SK-N-DZ (cell line): Measurements from ENCODE around the gene PRR14L.
"Not testable (repeated sequence)": the region's sequence is repeated elsewhere in the genome, so short reads cannot be mapped to it uniquely, and the experiment has no call there.

ENCODE experiments used
- DNase-seq: peaks from one replicate; pipeline ENCODE4 v3.0.0-alpha.2; 2015; ENCODE audit warnings: low spot score

The PRR14L gene

DNA sequence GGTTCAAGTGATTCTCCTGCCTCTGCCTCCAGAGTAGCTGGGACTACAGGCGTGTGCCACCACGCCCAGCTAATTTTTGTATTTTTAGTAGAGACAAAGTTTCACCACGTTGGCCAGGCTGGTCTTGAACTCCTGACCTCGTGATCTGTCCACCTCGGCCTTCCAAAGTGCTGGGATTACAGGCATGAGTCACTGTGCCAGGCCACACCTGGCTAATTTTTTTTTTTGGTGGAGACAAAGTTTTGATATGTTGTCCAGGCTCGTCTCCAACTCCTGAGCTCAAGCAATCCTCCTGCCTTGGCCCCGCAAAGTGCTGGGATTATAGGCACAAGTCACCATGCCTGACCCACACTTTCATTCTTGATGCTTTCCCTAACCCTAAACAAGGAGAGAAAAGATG, 9.6 kb downstream of the PRR14L start:
- not testable (repeated sequence) for DNase-seq

DNA sequence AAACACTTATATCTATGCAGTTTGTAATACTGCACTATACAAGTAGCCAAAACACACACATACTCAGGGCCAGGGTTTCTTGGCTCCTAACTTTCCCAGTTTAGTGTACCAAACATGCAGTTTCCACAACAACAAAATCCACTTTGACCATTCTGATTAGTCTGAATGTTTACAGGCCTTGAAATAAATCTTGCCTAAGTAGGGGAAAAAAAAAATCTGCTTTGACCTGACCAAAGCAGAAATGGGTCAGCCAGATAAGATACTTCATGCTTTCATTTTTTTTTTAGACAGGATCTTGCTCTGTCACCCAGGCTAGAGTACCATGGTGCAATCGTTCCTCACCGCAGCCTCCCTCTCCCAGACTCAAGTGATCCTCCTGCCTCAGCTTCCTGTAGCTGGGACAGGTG, 10.1 kb downstream of the PRR14L start:
- DNase-seq = no peak

- no peak for DNase-seq
Measured at GRCh38 chr22:31738566-31738965, 11.4 kb downstream of the PRR14L start.

GRCh38 chr22:31737932-31738331, 12.0 kb downstream of the PRR14L start:
- no peak for DNase-seq

- no peak for DNase-seq
Measured at GRCh38 chr22:31736458-31736857, 13.5 kb downstream of the PRR14L start.

GRCh38 chr22:31734512-31734911, 15.4 kb downstream of the PRR14L start:
- DNase-seq = no peak

- no peak for DNase-seq
Measured at GRCh38 chr22:31733580-31734079, 16.3 kb downstream of the PRR14L start.

DNA sequence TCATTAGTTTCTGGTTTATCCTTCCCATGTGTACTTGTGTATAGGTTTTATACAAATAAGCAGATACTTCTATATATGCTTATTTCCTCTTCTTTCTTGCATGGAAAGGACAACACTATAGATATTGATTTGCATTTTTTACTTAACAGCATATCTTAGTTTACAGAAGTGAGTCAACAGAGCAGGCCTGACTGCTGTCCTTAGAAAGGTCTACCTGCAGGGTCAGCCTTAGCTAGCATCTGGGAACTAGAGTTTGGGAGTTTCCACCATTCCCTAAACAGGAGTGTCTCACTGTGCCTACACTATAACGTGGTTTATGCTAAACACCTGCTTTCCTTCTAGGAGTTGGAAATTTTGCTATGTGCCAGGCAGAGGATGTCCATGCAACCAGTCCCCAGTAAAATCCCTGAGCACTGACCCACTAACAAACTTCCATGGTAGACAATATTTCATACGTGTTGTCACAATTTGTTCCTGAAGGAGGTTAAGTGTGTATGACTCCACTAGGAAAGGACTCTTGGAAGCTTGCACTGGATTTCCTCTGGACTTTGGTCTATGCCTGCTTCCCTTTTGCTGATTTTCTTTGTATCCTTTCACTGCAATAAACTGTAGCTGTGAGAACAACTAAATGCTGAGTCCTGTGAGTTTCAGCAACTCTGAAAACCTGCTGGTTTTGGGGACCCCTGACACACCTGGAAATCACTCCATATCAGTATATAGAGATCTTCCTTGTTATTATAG, 17.7 kb downstream of the PRR14L start:
- DNase-seq = no peak

DNA sequence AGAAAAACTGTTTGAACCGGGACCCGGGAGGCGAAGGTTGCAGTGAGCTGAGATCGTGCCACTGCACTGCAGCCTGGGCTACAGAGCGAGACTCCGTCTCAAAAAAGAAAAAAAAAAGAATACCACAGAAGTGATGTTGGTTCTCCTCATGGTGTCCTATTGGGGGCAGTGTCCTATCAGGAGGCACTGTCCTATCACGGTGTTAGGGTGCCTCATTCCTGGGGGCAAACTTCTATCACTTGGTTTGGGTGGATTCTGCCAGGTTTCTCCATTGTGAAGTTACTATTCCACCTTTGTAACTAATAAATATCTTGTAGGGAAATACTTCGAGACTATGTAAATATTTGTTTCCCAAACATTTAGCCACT, 19.6 kb downstream of the PRR14L start:
- DNase-seq = no peak

- no peak for DNase-seq
Measured at GRCh38 chr22:31728857-31729256, 21.1 kb downstream of the PRR14L start.

DNA sequence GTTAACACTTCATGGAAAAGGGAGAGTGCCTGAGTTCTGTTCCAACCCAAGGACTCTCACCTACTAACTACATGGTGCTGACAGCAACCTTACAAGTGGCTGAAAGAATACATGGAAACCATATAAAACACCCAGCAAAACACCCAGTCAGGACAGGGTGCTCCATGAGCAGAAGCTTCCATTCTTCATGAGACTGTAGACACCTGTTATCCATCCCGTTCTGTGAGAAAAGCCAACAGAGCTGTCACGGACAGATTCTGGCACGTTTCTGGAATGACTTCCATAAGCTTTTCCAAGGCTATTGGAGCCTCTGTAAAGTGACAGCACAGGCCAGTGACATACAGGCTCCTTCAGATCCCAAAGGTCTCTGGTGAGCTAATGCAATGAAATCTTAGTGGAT, 23.2 kb downstream of the PRR14L start:
- DNase-seq = no peak

GRCh38 chr22:31723723-31724122, 26.2 kb downstream of the PRR14L start:
- DNase-seq = no peak

GRCh38 chr22:31719850-31720471, 30.0 kb downstream of the PRR14L start:
- no peak for DNase-seq

DNA sequence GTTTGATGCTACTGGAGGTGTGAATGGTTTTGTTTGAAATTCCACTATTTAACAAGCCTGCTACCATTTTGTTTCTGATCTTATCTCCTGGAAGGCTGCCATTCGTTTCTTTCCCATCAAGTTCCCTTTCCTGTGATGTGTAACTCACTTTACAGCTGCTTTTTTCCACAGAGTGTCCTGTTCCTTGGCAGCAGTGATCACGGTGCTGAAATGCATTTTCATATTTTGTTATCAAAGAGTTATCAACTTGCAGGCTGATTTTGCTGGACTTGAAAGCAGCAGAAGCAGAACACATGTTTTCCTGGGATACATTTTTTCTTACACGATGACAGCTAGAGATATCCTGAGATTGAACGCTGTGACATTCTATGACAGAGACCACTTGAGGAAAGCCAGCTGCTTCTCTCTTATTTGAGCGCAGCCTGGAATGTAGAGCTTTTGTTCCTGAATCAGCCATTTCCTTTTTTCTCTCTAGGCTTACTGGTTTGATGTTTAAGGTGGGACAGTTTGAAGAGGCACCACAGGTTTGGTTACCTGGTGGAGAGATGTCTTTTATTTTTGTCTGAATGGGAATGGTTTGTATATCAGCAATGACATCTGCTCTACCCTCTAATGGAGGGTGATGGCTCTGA, 34.7 kb downstream of the PRR14L start:
- DNase-seq = peak; percentile 78

GRCh38 chr22:31711226-31711625, 38.7 kb downstream of the PRR14L start:
- DNase-seq = not testable (repeated sequence)

DNA sequence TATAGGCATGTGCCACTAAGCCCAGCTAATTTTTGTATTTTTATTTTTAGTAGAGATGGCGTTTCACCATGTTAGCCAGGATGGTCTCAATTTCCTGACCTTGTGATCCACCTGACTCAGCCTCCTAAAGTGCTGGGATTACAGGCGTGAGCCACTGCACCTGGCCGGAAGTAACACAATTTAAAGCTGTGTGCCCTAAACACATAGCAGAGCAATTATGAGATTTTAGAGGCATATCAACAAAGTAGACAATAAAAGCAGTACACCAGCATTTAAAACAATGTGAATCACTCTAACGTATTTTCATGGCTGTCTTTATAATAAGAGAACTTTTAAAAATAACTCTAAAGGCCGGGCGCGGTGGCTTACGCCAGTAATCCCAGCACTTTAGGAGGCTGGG, 42.4 kb downstream of the PRR14L start:
- DNase-seq = no peak

DNA sequence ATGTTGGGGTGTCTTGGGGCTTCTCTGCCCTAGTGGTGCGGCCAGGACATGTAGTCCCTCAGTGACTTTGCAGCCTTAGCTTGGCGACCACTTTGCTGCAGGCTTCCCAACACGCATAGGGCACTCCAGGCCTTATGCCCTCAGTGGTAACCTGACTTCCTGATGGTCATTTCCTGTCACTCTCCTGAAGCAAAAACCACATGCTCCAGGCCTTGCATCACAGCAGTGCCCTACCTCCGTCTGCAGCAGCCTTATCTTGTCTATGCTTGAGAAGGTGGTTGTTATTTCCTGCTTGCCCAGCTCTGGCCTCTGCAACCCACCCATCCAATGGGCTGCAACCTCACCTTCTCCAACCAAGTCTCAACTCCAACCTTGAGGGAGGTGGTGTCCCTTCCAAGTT, 54.5 kb downstream of the PRR14L start:
- DNase-seq = no peak

- not testable (repeated sequence) for DNase-seq
Measured at GRCh38 chr22:31694046-31694445, 55.9 kb downstream of the PRR14L start.

GRCh38 chr22:31692186-31692886, 57.6 kb downstream of the PRR14L start:
- no peak for DNase-seq

GRCh38 chr22:31691408-31691807, 58.5 kb downstream of the PRR14L start:
- DNase-seq = no peak

DNA sequence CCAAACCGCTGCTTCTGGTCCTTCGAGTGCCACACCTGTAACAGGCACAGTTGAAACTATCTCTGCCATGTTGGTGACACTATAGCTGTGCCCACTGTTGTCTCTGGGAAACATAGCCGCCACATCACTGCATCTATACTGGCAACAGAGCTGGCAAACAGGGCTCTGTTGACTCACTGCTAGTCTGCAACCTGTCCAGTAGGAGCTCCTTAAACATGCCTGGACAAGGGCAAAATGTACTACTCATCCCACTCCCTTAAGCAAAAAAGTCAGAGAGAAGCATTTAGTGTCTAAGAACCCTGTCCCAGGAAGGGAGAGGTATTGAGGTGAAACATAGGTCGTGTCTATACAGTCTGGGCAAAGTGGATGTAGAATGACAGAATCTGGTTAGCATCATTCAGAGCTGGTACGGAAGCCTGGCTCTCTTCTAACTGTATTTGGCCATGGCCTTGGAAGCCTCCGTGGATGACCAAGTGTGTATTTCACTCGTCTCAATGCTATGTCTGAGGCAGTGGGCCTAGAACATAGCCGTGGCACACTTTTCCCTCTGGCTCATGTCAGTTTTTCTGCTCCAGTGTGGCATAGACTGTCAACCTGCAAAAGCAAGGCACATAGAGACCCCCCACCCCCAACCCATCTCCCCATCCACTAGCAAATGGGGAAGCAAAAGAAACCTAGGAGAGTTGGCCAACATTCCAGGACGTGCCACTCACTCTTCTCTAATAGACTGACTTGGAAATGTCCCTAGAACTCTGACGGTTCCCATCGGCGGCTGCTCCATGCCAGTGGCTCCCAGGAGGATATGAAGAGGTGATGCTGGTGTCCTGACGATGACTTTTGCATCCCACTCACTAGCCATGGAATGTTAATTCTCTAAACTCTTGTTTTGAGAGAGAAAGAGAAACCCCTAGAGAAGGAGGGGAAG, 66.5 kb downstream of the PRR14L start:
- DNase-seq = no peak
